Gastrocnemius medialis (tissue), 4 donors: ENCODE data around the gene RNF31. TPM values are rescaled to one million over a fixed set of nuclear protein-coding genes. Genes with fewer than 3 reads are reported as not detected.
A peak's percentile ranks its signal among the peaks of the same experiment; 100 is the strongest.

ENCODE experiments used
- ATAC-seq, 2 donors: fragments of 150-250 bp; one replicate each; pipeline ENCODE4 v1.9.1; 2016
- DNase-seq, 2 donors: peaks; one replicate each; pipeline ENCODE4 v3.0.0-alpha.2; 2019
- H3K27ac ChIP-seq, 4 donors: fragments of 200-600 bp; sonication (generic); 1 replicate in 1 of 4; 2 replicates in 3 of 4; pipeline ENCODE4 v1.5.1; 2016 to 2018; ENCODE audit warnings: mild to moderate bottlenecking in 2 of 4, moderate library complexity in 1 of 4
- H3K27me3 ChIP-seq, 3 donors: fragments of 200-600 bp; sonication (generic) in 2 of 3; 1 replicate in 1 of 3; 2 replicates in 2 of 3; pipeline versions ENCODE4 v1.5.1 to v1.6.0; 2016 to 2019; ENCODE audit warnings: mild to moderate bottlenecking in 1 of 3, moderate library complexity in 1 of 3
- H3K36me3 ChIP-seq, 2 donors: fragments of 200-600 bp; sonication (generic) in 1 of 2; one replicate each; pipeline ENCODE4 v1.5.1; 2017 to 2018
- H3K4me1 ChIP-seq, 2 donors: fragments of 200-600 bp; sonication (generic) in 1 of 2; one replicate each; pipeline ENCODE4 v1.5.1; 2016 to 2017; ENCODE audit warnings: mild to moderate bottlenecking in 2 of 2
- H3K4me3 ChIP-seq, 4 donors: fragments of 200-600 bp; sonication (generic) in 3 of 4; 1 replicate in 1 of 4; 2 replicates in 3 of 4; pipeline ENCODE4 v1.5.1; 2016 to 2019; ENCODE audit warnings: mild to moderate bottlenecking in 2 of 4
- H3K9me3 ChIP-seq, 3 donors: fragments of 200-600 bp; sonication (generic) in 2 of 3; 1 replicate in 1 of 3; 2 replicates in 2 of 3; pipeline ENCODE4 v1.5.1; 2016 to 2019
- POLR2A ChIP-seq, 2 donors: fragments of 450-650 bp; IDR thresholded peaks; one replicate each; pipeline ENCODE4 v1.6.1; 2017; ENCODE audit warnings: antibody characterized with exemption in 2 of 2, mild to moderate bottlenecking in 2 of 2, moderate library complexity in 2 of 2
- in situ Hi-C, 4 donors: fragments of 200-750 bp; cut with MboI; loops; one replicate each; pipeline versions ENCODE4 v1.15.0 to v1.8.0; 2017; ENCODE audit warnings: low sequenced_read_pairs in 4 of 4
- intact Hi-C: fragments of 100-400 bp; cut with DNase I; formaldehyde crosslinking; loops from one replicate; pipeline ENCODE4 v1.15.1; 2023; ENCODE audit warnings: low total_unique reads
- total RNA-seq, 4 donors: library from RNA; depleted of rRNA; stranded (reverse); fragments of >200 nt; gene quantifications; one replicate each; pipeline versions ENCODE4 v1.1.0 to v1.2.3, GENCODE V29; 2016
- TF ChIP-seq, protein P1 (sequence below), 5 experiments: fragments of 450-650 bp in 3 of 5; fragments of 200-600 bp in 2 of 5; sonication (generic) in 2 of 5; IDR thresholded peaks in 4 of 5; conservative IDR thresholded peaks in 1 of 5; 1 replicate in 4 of 5; 2 replicates in 1 of 5; pipeline ENCODE4 v1.5.1; 2016 to 2019; ENCODE audit warnings: antibody characterized with exemption in 5 of 5, mild to moderate bottlenecking in 3 of 5, moderate library complexity in 3 of 5

RNF31 gene
- total RNA-seq, 4 donors from 2014 or later, result 63.3 to 140 (median 82.4) TPM

DNA sequence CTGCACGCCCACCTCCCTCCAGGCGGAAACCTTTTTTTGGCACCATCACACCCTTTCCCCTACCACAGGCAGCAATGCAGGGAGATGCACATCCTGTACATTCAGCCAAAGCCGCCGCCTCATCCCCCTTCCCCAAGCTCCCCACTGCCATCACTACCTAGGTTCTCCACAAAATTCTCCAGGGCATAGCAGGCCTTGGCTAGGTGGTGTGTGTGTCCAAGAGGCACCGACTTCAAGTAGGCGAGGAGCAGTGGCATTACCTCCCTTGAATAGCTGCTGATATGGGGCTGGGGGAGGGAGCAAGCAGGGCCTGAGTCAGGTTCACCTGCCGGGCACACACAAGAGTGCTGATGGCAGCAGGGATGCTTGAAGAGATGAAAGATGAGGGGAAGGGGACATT lies 37.7 kb downstream of the RNF31 start:
- no peak for DNase-seq
- no peak for ATAC-seq
- TF ChIP-seq, protein P1, sequence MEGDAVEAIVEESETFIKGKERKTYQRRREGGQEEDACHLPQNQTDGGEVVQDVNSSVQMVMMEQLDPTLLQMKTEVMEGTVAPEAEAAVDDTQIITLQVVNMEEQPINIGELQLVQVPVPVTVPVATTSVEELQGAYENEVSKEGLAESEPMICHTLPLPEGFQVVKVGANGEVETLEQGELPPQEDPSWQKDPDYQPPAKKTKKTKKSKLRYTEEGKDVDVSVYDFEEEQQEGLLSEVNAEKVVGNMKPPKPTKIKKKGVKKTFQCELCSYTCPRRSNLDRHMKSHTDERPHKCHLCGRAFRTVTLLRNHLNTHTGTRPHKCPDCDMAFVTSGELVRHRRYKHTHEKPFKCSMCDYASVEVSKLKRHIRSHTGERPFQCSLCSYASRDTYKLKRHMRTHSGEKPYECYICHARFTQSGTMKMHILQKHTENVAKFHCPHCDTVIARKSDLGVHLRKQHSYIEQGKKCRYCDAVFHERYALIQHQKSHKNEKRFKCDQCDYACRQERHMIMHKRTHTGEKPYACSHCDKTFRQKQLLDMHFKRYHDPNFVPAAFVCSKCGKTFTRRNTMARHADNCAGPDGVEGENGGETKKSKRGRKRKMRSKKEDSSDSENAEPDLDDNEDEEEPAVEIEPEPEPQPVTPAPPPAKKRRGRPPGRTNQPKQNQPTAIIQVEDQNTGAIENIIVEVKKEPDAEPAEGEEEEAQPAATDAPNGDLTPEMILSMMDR (IDR thresholded peaks at IDR 0.05 in 4 of 5, conservative IDR thresholded peaks at IDR 0.05 in 1 of 5), result no peak
- no peak for TF ChIP-seq POLR2A (IDR thresholded peaks at IDR 0.05)
- no peak overlapping the region for H3K4me3 ChIP-seq
- in situ Hi-C loops, result no loop called here
- H3K27me3 ChIP-seq, result no peaks in the 10 kb centered on the region
- H3K4me1 ChIP-seq, result peaks cover 15 to 19% of the 10 kb centered on the region in 2 donors
- intact Hi-C loops, result no loop called here
- no peak overlapping the region for H3K27ac ChIP-seq
- no peaks in the 10 kb centered on the region for H3K9me3 ChIP-seq
- peaks cover 0 to 71% of the 10 kb centered on the region in 2 donors for H3K36me3 ChIP-seq

DNA sequence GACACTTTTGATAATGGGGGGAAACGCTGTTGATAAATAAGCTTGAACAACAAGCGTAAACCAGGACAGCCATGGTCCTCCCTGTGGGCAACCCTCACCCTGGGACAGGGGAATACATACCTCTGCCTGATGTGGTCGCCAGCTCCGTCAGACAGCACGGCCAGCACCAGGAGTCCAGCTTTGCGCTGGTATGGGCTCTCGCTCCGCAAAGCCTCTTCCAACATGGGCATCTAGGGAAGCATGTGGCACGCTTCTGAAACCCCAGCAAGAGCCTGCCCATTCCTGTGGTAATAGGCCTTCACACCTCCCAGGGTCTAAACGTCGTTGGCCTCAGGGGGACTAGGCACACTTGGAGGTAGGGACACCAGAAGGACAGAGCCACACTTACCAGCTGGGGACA lies 38.4 kb downstream of the RNF31 start:
- Histone ChIP-seq H3K36me3 (peaks cover 0 to 64% of the 10 kb centered on the region in 2 donors), H3K4me1 (peaks cover 12 to 16% of the 10 kb centered on the region in 2 donors), H3K27me3 (no peaks in the 10 kb centered on the region), H3K27ac (no peak overlapping the region), H3K9me3 (no peaks in the 10 kb centered on the region), H3K4me3 (no peak overlapping the region)
- no peak for TF ChIP-seq POLR2A (IDR thresholded peaks at IDR 0.05)
- ATAC-seq (no peak), DNase-seq (no peak)
- intact Hi-C loops (no loop called here), in situ Hi-C loops (no loop called here)

DNA sequence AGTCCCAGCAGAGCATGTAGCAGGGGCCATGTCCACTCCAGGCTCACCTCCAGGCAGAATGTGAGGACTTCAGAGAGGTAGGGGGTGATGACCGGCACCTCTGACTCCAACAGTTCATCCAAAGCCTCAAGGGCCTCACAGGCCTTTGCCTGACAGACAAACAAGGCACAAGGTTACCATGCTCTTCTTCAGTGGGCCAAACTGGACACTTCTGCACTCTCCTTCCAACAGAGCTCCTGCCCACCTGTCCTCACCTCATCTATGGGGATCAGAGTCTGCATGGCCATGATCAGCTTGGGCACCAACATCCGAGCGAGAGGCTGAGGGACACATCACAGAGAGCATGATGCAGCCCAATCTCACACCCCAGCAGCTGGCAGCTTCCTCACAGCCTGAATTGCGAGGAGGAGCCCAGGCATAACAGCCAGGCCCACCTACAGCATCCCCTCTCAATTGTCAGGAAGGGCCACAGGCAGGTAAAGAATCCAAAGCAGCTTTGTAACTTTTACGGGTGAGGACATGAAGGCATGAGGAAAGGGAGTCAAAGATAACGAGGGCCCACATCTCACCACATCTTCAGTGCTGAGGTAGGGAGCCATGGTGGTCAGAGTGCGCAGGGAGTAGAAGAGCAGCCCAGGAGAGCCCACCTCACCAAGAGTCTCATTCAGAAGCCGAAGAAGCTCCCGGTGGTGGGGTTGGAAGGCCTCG lies 39.7 kb downstream of the RNF31 start:
- DNase-seq (no peak), ATAC-seq (no peak)
- Histone ChIP-seq H3K4me3 (peak overlapping the region in 1 of 4 donors; percentile 84), H3K4me1 (peaks cover 12 to 16% of the 10 kb centered on the region in 2 donors), H3K27me3 (no peaks in the 10 kb centered on the region), H3K27ac (peak overlapping the region in 1 of 4 donors; percentile 89), H3K9me3 (no peaks in the 10 kb centered on the region), H3K36me3 (peaks cover 0 to 58% of the 10 kb centered on the region in 2 donors)
- in situ Hi-C loops, result no loop called here
- intact Hi-C loops, result no loop called here
- TF ChIP-seq POLR2A (IDR thresholded peaks at IDR 0.05), result no peak
- TF ChIP-seq, protein P1 (IDR thresholded peaks at IDR 0.05 in 4 of 5, conservative IDR thresholded peaks at IDR 0.05 in 1 of 5), result no peak

DNA sequence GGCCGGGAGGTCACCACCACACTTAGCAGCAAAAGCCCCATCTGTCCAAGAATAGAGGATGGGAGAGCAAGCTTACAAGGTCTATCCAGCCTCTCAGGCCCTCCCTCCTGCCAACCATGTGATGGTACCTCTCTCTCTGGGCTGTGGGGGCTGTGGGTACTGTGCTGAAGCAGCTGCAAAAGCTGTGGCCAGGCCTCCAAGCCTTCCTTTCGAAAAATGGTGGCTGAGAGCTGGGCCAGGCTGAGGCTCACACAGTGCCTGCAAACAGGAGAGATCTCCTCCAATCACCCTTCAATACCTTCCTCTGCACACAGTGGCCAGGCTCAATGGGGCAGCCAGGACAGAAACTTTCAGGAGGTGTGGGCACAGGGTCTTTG lies 40.2 kb downstream of the RNF31 start:
- Histone ChIP-seq H3K27ac (peak overlapping the region; percentile 83 to 90 (median 86)), H3K4me1 (peaks cover 12 to 16% of the 10 kb centered on the region in 2 donors), H3K27me3 (no peaks in the 10 kb centered on the region), H3K9me3 (no peaks in the 10 kb centered on the region), H3K36me3 (peaks cover 0 to 58% of the 10 kb centered on the region in 2 donors), H3K4me3 (peak overlapping the region in 3 of 4 donors; percentile 80 to 84 (median 84))
- in situ Hi-C loops, result no loop called here
- intact Hi-C loops, result no loop called here
- DNase-seq (no peak), ATAC-seq (no peak)
- TF ChIP-seq POLR2A (IDR thresholded peaks at IDR 0.05), result no peak
- TF ChIP-seq, protein P1 (IDR thresholded peaks at IDR 0.05 in 4 of 5, conservative IDR thresholded peaks at IDR 0.05 in 1 of 5), result no peak

DNA sequence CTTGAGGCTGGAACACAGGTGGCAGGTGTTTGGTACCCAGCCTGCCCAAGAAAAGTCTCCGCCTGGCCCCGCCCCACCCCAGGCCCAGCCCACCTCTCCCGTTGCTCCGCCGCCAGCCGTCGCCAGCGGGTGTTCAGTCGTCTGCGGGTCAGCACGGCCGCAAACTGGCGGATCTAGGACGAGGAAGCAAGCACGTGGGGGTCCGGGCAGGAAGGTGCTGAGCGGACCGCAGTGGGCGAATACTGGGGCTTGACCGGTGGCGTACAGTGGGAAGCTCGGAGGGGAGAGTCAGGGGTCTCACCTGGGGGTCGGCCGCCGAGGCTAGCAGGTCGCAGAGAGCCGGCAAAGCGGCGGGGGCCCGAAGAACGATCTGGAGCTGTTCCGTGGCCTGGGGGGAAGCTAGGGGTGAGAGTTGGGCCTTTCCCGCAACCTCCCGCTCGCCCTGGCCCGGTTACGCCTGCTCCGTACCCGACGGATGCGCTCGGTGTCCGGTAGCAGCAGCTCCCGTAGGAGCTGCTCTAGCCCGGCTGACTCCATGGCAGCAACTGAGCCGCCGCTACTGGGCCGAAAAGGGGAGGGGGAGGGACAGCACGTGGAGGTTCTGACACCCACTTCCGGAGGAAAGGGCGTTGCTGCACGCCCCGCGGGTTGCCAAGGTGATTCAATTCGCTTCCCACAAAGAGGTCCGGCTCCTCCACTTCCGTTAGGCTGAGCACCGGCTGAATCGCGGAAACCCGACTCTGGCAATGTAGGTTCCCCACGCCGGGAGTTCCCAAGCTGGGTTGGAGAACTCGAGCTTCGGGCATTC lies 41.2 kb downstream of the RNF31 start, which contains the start of gene IPO4:
IPO4 (minus strand) TSS at position 566 of the 808 bp plus-strand sequence; CDS start at position 537, 29 bp downstream.
- intact Hi-C loops, result loop anchor here (1.0 kb wide), 3 partner anchors 27 to 44 kb away; partner anchors contain the start of genes GMPR2, IRF9, NEDD8 and RNF31
- Histone ChIP-seq H3K27ac (peak within 1 kb of the TSS; percentile 83 to 90 (median 86)), H3K9me3 (no peaks in the 10 kb centered on the region), H3K4me1 (peaks cover 12 to 16% of the 10 kb centered on the region in 2 donors), H3K27me3 (no peaks in the 10 kb centered on the region), H3K36me3 (peaks cover 0 to 55% of the 10 kb centered on the region in 2 donors), H3K4me3 (peak within 1 kb of the TSS; percentile 62 to 84 (median 82))
- peak; percentile 99 for ATAC-seq
- peak; percentile 86 for TF ChIP-seq POLR2A (IDR thresholded peaks at IDR 0.05)
- TF ChIP-seq, protein P1 (IDR thresholded peaks at IDR 0.05 in 4 of 5, conservative IDR thresholded peaks at IDR 0.05 in 1 of 5), result no peak
- in situ Hi-C loops, result no loop called here
- DNase-seq, result peak; percentile 96 to 97
